Breast epithelium (tissue), 3 donors: Measurements from ENCODE around the gene ITIH6.

Experiments
- CTCF ChIP-seq, 3 donors: fragments of 450-650 bp; IDR thresholded peaks; one replicate each; pipeline ENCODE4 v1.5.1; 2016 to 2017; ENCODE audit warnings: antibody characterized with exemption in 3 of 3, mild to moderate bottlenecking in 3 of 3, moderate library complexity in 3 of 3
- POLR2A ChIP-seq: fragments of 450-650 bp; IDR thresholded peaks from one replicate; pipeline ENCODE4 v1.6.1; 2016; ENCODE audit warnings: antibody characterized with exemption, mild to moderate bottlenecking, moderate library complexity
- POLR2AphosphoS5 ChIP-seq, 3 donors: sonication (generic); formaldehyde crosslinking; IDR thresholded peaks; one replicate each; pipeline ENCODE4 v1.6.1; 2017; ENCODE audit warnings: antibody characterized with exemption in 3 of 3

- no peak for TF ChIP-seq CTCF (IDR thresholded peaks at IDR 0.05)
- no peak for TF ChIP-seq POLR2A
- TF ChIP-seq POLR2AphosphoS5 (IDR thresholded peaks at IDR 0.05), result no peak
Measured at GRCh38 chrX:54819201-54819600, 21.1 kb upstream of the ITIH6 start.
